ENCODE measurements around the gene LRP8.

GRCh38 chr1:53334781-53335180 is 6.9 kb upstream of the LRP8 start:
- TF ChIP-seq, protein P1, sequence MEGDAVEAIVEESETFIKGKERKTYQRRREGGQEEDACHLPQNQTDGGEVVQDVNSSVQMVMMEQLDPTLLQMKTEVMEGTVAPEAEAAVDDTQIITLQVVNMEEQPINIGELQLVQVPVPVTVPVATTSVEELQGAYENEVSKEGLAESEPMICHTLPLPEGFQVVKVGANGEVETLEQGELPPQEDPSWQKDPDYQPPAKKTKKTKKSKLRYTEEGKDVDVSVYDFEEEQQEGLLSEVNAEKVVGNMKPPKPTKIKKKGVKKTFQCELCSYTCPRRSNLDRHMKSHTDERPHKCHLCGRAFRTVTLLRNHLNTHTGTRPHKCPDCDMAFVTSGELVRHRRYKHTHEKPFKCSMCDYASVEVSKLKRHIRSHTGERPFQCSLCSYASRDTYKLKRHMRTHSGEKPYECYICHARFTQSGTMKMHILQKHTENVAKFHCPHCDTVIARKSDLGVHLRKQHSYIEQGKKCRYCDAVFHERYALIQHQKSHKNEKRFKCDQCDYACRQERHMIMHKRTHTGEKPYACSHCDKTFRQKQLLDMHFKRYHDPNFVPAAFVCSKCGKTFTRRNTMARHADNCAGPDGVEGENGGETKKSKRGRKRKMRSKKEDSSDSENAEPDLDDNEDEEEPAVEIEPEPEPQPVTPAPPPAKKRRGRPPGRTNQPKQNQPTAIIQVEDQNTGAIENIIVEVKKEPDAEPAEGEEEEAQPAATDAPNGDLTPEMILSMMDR (IDR thresholded peaks at IDR 0.05): no peak
- no peak for TF ChIP-seq EZH2 (IDR thresholded peaks at IDR 0.05)
